HG02588 (cell line): Measurements from ENCODE around the gene CYP2D6.
"Not testable (repeated sequence)": the region's sequence is repeated elsewhere in the genome, so short reads cannot be mapped to it uniquely, and the experiment has no call there.

ENCODE experiments used
- ATAC-seq: cut with Tn5 transposase; IDR thresholded peaks from one replicate; pipeline ENCODE4 v1.9.1; 2021; ENCODE audit warnings: mild to moderate bottlenecking, moderate library complexity; ENCODE audit not compliant: unreplicated experiment

The CYP2D6 gene

GRCh38 chr22:42158456-42159132 lies 28.0 kb upstream of the CYP2D6 start:
- no peak for ATAC-seq

- ATAC-seq: no peak
Observed at GRCh38 chr22:42156598-42156997, 26.0 kb upstream of the CYP2D6 start.

- ATAC-seq: no peak
Observed at GRCh38 chr22:42156121-42156520, 25.5 kb upstream of the CYP2D6 start.

GRCh38 chr22:42155053-42155543 lies 24.5 kb upstream of the CYP2D6 start:
- ATAC-seq: no peak

GRCh38 chr22:42154293-42155052 lies 23.9 kb upstream of the CYP2D6 start:
- no peak for ATAC-seq

GRCh38 chr22:42152661-42153270 lies 22.2 kb upstream of the CYP2D6 start:
- no peak for ATAC-seq

GRCh38 chr22:42151924-42152635 lies 21.5 kb upstream of the CYP2D6 start:
- ATAC-seq: no peak

- ATAC-seq: no peak
Observed at GRCh38 chr22:42150727-42151590, 20.3 kb upstream of the CYP2D6 start.

- ATAC-seq: not testable (repeated sequence)
Observed at GRCh38 chr22:42149798-42150197, 19.2 kb upstream of the CYP2D6 start.

GRCh38 chr22:42145175-42145574 lies 14.6 kb upstream of the CYP2D6 start:
- ATAC-seq: no peak

GRCh38 chr22:42143859-42144822 lies 13.5 kb upstream of the CYP2D6 start:
- not testable (repeated sequence) for ATAC-seq

GRCh38 chr22:42142771-42143461 lies 12.3 kb upstream of the CYP2D6 start:
- ATAC-seq: no peak

- ATAC-seq: not testable (repeated sequence)
Observed at GRCh38 chr22:42141307-42142057, 10.9 kb upstream of the CYP2D6 start.

GRCh38 chr22:42140153-42140552 lies 9.5 kb upstream of the CYP2D6 start:
- not testable (repeated sequence) for ATAC-seq

- ATAC-seq: not testable (repeated sequence)
Observed at GRCh38 chr22:42139508-42139907, 8.9 kb upstream of the CYP2D6 start.

GRCh38 chr22:42138972-42139371 lies 8.4 kb upstream of the CYP2D6 start:
- no peak for ATAC-seq

- ATAC-seq: no peak
Observed at GRCh38 chr22:42138122-42138770, 7.6 kb upstream of the CYP2D6 start.
